Right renal cortex interstitium (tissue), 3 donors: Measurements from ENCODE around the gene INSIG1. TPM values are rescaled to one million over a fixed set of nuclear protein-coding genes. Genes with fewer than 3 reads are reported as not detected.

Experiments
- DNase-seq, 3 donors: peaks; one replicate each; pipeline ENCODE4 v3.0.0-alpha.2; 2013; ENCODE audit warnings: low read depth in 3 of 3, low spot score in 2 of 3
- polyA plus RNA-seq, 3 donors: library from polyadenylated mRNA; unstranded; fragments of 120-200 nt; gene quantifications; one replicate each; pipeline ENCODE4 v1.2.1, GENCODE V29; 2013; ENCODE audit not compliant: insufficient read length in 3 of 3

The INSIG1 gene
- 10 to 100 TPM; 30.3 to 36.7 (median 31.1) TPM for polyA plus RNA-seq

- peak; percentile 60 to 85 (median 84) for DNase-seq
Observed at GRCh38 chr7:155297517-155298287, at the start of gene INSIG1. TSS of gene INSIG1 (plus strand) at chr7:155297878. CDS start at chr7:155298286, 408 bp downstream.

- no peak for DNase-seq
Observed at GRCh38 chr7:155248366-155248756, 49.3 kb upstream of the INSIG1 start.

- DNase-seq = no peak
Observed at GRCh38 chr7:155251831-155252230, 45.8 kb upstream of the INSIG1 start.

- no peak for DNase-seq
Observed at GRCh38 chr7:155252444-155252887, 45.2 kb upstream of the INSIG1 start.

DNA sequence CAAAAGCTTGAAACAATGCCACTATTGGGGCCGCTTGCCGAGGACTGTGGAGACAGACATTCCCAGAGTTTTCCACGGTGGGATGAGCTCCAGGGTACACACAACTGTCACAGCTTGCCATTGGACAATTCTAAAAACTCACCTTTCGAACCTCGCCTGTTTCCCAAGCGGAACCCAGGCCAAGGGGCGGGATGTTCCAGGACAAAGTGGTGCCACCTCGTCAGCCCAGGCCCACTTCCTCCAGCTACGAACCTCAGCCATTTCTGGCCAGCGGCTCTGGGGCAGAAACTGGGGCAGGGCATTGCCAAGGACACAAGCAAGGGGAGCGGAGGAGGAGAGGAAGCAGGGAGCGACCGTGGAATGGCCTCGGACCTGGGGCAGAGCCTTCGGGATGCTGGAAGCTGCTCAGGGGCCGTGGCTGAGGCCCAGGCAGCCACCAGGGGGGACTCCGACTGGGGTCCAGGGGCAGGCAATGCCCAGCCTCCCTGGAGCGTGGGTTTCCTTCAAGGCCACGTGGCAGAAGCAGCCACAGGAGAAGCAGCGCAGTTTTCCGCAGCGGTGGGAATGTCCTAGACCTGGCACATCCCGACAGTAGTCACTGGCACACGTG is 44.7 kb upstream of the INSIG1 start:
- no peak for DNase-seq

GRCh38 chr7:155254018-155254417 is 43.7 kb upstream of the INSIG1 start:
- DNase-seq = no peak

DNA sequence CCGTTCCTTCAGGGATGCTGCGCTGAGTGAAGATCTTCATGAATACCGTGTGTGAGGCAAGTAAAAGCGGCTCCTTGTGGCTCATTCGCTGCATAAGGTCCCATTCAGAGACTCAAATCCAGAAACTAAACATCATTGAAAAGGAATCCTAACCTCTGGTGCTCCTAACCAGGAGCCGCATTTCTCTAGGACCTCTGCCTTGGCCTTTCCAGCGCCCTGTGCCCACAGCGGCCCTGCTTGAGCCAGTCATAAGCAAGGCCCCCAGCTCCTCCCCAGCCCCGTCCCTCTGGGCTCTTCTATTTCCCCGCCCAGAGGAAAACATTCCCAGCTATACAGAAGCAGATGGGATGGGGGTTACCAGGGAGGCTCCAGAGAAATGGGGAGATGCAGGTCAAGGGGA is 42.6 kb upstream of the INSIG1 start:
- no peak for DNase-seq

DNA sequence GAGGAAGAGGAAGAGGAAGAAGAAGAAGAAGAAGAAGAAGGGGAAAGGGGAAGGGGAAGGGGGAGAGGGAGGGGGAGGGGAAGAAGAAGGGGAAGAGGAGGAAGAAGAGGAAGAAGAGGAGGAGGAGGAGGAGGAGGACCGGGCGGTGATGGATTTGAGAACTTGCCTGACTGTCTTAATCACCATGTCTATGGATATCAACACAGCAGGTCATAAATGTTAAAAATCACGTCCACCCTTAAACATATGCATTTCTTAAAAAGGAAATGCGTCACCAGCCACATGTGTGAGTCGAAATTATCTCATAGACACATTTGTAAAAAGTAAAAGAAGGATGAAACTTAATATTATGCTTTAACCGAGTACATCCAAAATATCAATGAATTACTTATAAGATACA is 42.1 kb upstream of the INSIG1 start:
- no peak for DNase-seq

DNA sequence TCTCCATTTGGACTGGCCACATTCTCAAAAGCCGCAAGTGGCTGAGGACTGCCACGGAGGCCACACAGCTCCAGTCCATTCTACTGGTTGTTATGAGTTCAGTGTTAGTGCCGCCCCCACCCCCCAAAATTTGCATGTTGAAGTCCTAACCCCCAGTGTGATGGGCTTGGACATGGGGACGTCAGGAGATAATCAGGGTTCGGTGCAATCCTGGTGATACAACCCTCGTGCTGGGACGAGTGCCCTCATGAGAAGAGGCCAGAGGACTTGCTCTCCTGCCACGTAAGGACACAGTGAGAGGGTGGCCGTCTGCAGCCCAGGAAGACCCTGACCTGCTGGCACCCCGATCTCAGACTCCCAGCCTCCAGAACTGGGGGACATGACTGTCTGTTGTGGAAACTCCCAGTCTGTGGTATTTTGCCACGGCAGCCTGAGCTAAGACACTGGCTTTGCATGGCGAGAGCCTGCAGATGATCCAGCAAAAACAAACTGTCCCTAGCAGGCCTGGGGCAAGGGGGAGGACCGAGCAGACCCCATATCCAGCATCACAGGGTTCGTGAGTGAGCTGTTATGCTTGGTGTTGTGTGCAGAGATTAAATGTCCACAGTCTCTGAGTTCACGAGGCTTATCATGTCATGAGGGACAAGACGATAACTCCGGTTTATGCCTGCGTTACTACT is 41.5 kb upstream of the INSIG1 start:
- no peak for DNase-seq

DNA sequence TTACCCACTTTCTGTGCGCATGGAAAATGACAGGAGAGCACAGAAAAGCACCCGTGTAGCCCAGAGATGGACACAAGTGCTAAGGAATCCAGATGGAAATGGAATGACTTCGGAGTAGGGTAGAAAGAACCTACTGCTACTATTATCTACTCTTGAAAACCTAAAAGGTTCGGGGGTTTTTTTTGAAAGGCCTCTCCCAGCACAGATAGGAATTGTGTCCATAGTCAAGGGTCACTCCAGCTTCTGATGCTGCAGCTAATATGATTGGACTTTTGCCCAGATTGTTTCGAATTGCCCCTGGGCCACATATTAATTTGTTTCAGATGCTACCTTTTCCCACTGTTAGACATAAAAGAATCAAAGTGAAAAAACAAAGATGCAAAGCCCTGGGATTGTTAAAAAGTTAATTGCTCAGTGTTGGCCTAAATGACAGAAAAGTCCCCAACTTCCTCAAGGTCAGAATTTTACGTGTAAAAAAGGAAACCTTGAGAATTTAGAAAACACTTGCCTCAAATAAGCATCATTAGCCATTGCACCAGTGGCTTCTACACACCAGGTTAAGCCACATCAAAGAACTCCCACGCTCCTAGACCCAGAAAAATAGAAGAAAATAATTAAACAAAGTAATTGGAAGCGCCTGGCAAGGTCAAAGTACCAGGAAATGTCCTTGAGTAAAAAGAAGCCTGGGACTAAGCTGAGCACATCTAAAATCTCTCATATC is 40.8 kb upstream of the INSIG1 start:
- DNase-seq = no peak

- no peak for DNase-seq
Observed at GRCh38 chr7:155257482-155258225, 40.0 kb upstream of the INSIG1 start.

DNA sequence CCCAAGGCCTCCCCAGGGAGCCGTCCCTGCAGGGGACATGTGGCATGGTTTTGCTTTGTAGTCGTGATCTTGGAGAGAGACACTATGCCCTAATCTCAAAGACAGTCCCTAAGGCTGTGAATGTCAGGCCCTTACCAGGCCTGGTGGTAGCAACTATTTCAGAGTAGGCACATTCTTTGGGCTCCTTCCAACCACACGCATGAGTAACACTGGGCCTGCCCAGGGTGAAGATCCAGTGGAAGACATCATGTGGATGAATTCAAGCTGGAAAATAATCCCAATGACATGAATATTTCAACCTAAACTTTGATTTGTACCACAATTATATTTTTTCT is 39.5 kb upstream of the INSIG1 start:
- no peak for DNase-seq

GRCh38 chr7:155259866-155260497 is 37.7 kb upstream of the INSIG1 start:
- no peak for DNase-seq

GRCh38 chr7:155260498-155260872 is 37.2 kb upstream of the INSIG1 start:
- DNase-seq = no peak

DNA sequence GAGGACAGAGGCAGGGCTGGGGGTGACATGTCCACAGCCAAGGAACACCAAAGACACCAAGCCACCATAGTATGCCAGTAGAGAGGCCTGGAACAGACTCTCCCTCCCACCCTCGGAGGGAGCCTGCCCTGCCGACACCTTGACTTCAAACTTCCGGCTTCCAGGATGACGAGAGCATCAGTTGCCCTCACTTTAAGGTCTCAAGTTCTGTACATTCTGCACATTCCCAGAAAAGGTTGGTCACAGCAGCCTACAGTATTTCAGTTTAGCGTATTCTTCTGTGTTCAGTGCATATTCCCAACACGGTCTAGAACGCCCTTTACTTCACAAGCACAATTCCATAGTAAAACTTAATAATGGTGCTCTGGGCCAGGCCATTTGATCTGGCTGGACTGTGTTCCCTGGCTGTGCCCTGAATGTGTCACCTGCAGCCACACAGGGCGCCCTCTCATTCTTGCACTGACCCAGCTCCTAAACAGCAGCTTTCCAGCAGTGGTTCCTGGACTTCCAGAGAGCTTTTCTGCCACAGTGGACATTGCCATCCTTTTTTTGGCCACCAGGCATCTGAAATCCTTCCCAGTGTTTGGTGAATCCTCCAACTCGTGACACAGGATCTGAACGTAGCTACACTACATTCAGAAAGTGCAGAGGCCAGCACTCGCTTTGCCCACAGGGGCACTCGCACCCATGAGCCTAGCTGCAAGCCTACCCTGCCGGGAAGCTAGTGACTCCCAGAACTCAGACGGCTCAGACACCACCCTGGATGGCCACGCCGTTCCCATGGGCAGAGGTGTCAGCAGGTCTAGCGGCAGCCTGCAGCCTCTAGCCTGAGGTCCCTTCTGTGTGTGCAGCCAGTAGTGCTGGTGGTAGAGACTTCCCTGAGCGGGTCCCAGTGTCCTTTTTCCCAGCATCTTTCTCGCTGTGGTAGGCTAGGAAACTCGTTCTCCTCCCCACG is 36.4 kb upstream of the INSIG1 start:
- no peak for DNase-seq

GRCh38 chr7:155262031-155262430 is 35.6 kb upstream of the INSIG1 start:
- DNase-seq = no peak

GRCh38 chr7:155263051-155263450 is 34.6 kb upstream of the INSIG1 start:
- DNase-seq = no peak

DNA sequence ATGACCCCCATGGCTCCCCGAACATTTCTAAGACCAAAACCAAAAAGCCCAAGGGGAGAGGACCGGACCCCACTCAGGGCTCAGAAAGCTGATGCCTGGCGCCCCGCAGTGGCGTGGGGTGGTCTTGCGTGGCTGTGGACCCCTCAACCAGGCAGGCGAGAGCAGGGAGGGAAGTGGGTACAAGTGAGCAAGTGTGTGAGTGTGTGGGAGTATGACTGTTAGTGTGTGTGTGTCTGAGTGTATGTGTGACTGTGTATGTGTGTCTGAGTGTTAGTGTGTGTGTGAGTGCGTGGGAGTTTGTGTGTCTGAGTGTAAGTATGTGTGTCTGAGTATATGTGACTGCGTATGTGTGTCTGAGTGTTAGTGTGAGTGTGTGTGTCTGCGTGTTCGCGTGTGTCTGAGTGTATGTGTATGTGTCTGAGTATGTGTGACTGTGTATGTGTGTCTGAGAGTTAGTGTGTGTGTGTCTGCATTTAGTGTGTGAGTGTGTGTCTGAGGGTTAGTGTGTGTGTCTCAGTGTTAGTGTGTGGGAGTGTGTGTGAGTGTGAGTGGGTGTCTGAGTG is 34.0 kb upstream of the INSIG1 start:
- no peak for DNase-seq

- no peak for DNase-seq
Observed at GRCh38 chr7:155265144-155265543, 32.5 kb upstream of the INSIG1 start.
